HCEC 1CT (cell line): ENCODE data around the gene KRT28.
"Not testable (repeated sequence)": the region's sequence is repeated elsewhere in the genome, so short reads cannot be mapped to it uniquely, and the experiment has no call there.

Source experiments
- DNase-seq: peaks from one replicate; pipeline ENCODE4 v3.0.0-alpha.2; 2017

The KRT28 gene

GRCh38 chr17:40778461-40778860 is 21.3 kb downstream of the KRT28 start:
- DNase-seq: no peak

GRCh38 chr17:40777971-40778370 is 21.8 kb downstream of the KRT28 start:
- no peak for DNase-seq

- DNase-seq: no peak
Observed at GRCh38 chr17:40777459-40777858, 22.3 kb downstream of the KRT28 start.

DNA sequence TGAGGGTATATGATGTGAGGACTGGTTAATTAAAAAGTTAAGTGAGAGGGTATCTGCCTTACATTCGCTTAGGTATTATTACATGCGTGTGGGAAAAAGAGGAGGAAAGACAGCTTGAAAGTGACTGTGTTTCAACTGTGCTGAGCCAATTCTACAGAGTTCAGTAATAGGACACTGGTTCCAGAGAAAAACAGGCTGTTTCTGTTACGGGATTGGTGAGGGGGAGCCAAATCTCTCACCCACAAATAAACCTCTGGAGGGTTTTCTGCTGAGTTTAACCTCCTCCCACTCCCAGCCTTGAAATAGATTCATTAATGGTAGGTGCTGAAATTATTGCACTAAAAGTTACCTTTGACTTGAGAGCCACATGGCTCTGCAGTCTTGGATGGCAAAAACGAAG is 23.8 kb downstream of the KRT28 start:
- DNase-seq: no peak

DNA sequence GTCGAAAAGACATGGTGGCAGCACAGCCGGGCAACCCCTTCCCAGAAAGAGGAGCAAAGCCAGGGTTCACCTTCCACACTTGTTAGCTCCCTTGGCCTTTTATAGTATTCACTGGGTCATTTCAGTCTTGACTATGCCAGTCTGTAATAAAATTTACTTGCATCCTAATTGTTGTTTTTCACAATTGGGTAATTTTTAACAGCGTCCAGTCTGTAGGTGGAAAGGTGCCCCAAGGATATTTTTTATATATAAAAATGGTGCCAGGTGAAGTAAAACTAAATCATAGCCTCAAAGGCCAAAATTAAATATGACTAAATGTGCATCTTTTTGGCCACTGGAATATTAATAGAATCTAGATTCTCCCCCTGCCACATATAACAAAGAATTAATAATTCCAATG is 27.7 kb downstream of the KRT28 start, which contains the start of gene KRT26:
Gene KRT26 (minus strand): TSS at position 101 of the 400 bp plus-strand sequence. CDS start 88 bp downstream, at position 13.
- DNase-seq: no peak

DNA sequence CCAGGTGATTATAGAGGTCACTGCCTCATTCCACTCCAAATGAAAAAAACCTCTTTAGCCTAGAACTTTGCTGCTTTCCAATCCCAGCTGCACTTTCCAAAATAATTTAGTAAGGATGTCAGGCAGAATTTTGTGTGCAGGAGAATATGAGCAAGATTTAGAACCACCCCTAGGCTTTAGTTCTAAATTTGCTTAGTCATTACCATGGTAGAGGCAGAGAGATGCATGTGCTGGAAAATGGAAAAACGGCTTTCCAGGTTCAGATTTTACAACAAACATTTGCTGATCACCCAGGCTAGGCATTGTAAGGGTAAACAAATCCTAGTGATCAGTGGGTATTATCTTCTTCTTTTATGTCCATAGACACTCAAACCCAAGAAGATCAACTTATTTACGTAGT is 34.1 kb downstream of the KRT28 start:
- DNase-seq: no peak

DNA sequence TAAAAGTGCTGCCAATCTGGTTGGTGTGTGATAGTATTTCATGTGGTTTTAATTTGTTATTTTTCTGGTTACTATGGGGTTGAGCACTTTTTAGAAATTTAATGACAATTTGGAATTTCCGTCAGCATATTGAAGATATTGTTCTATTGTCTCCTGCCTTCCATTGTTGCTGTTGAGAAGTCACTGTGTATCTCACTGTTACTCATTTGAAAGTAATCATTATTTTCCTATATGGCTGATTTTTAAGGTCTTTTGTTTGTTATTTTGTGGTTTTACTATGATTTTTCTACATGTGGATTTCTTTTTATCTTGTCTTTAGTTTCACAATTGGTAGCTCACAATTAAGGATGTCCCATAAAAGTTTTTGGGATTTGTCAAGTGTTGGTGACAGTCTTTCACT is 36.0 kb downstream of the KRT28 start:
- DNase-seq: no peak

GRCh38 chr17:40760105-40761016 is 39.4 kb downstream of the KRT28 start:
- DNase-seq: no peak

GRCh38 chr17:40755231-40755630 is 44.5 kb downstream of the KRT28 start, which contains the start of gene KRT25:
Gene KRT25, minus strand, starts transcription at chr17:40755331. Its CDS starts 60 bp downstream, at chr17:40755271.
- DNase-seq: no peak

DNA sequence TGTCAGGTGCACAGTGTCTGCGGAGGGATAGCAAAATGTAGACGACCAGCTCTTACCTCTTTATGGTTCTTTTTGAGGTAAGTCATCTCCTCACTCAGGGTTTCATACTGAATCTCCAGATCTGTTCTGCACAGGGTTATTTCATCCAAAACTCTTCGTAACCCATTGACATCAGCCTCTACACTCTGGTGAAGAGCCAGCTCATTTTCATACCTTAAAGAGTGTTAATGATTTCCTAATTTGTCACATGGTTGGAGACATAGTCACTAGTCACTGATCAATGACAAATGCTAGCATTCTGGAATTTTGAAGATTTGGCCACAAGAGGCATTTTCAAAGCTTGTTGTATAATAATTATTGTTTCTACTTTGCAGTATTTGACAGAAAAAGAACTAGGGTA is 46.0 kb downstream of the KRT28 start:
- no peak for DNase-seq

DNA sequence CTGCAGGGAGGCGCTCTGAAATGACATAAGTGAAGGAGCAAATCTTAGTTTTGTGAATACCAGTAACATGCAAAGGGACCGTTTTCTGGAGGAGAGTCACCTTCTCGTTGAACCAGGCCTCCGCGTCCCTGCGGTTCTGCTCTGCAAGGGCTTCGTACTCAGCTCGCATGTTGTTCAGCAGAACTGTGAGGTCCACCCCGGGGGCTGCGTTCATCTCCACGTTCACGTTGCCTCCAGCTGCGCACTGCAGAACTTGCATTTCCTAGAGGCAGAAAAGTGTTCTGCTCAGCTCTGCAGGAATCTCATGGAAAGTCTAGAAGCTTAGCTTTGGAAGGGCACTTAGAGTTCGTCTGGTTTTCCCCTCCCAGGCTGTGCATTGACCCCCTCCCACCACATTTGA is 48.7 kb downstream of the KRT28 start:
- no peak for DNase-seq

GRCh38 chr17:40750391-40750790 is 49.4 kb downstream of the KRT28 start:
- no peak for DNase-seq

- DNase-seq: not testable (repeated sequence)
Observed at GRCh38 chr17:40748666-40749065, 51.1 kb downstream of the KRT28 start.
